Muscle of leg (tissue), 11 donors: Measurements from ENCODE around the gene SCG5. TPM values are rescaled to one million over a fixed set of nuclear protein-coding genes. Genes with fewer than 3 reads are reported as not detected.

Experiments
- DNase-seq: peaks from one replicate; pipeline ENCODE4 v3.0.0; 2013
- H3K27ac ChIP-seq: one replicate; pipeline ENCODE4 v1.5.1; 2013; ENCODE audit warnings: mild to moderate bottlenecking, low read length, control low read depth
- H3K27me3 ChIP-seq: one replicate; pipeline ENCODE4 v1.6.1; 2013; ENCODE audit warnings: low read length; ENCODE audit not compliant: control insufficient read depth, insufficient read depth
- H3K36me3 ChIP-seq: one replicate; pipeline ENCODE4 v1.6.1; 2013; ENCODE audit warnings: low read length; ENCODE audit not compliant: control insufficient read depth, insufficient read depth
- H3K4me1 ChIP-seq: one replicate; pipeline ENCODE4 v1.6.1; 2013; ENCODE audit warnings: low read length; ENCODE audit not compliant: control insufficient read depth, insufficient read depth
- H3K4me3 ChIP-seq: one replicate; pipeline ENCODE4 v1.5.1; 2013; ENCODE audit warnings: low read length, control low read depth
- H3K9me3 ChIP-seq: replicated peaks from 2 replicates; pipeline ENCODE4 v1.6.1; 2013; ENCODE audit warnings: low read depth, low read length; ENCODE audit not compliant: control insufficient read depth
- WGBS: methylation state at CpG from one replicate; pipeline ENCODE4 v1.1.5; 2013; ENCODE audit warnings: missing lambda C conversion rate; ENCODE audit not compliant: insufficient coverage; 5-methylcytosine and 5-hydroxymethylcytosine counted together
- polyA plus RNA-seq, 8 donors: library from polyadenylated mRNA; unstranded; fragments of 120-200 nt; gene quantifications; one replicate each; pipeline versions ENCODE4 v1.2.1 to v1.2.3, GENCODE V29; 2013; ENCODE audit warnings: inconsistent platforms in 1 of 8, low replicate concordance in 1 of 8; ENCODE audit not compliant: insufficient read length in 8 of 8, insufficient read depth in 1 of 8
- total RNA-seq: library from RNA; stranded (reverse); fragments of 120-200 nt; gene quantifications from one replicate; pipeline ENCODE4 v1.2.4, GENCODE V29; 2013

SCG5 gene
- total and polyA plus RNA-seq, 9 donors: 8.0 to 25.9 (median 12.9) TPM

GRCh38 chr15:32636908-32637567, 4.5 kb upstream of the SCG5 start:
- DNase-seq: no peak
- H3K27me3 ChIP-seq: no peaks in the 10 kb centered on the region
- H3K4me3 ChIP-seq: no peak overlapping the region
- H3K4me1 ChIP-seq: peaks cover 3% of the 10 kb centered on the region
- no peak overlapping the region for H3K27ac ChIP-seq
- H3K36me3 ChIP-seq: peaks cover 18% of the 10 kb centered on the region
- no peaks in the 10 kb centered on the region for H3K9me3 ChIP-seq
- WGBS: no CpG with 5 or more reads among the region's 8 CpGs

GRCh38 chr15:32637704-32638103, 3.8 kb upstream of the SCG5 start:
- no peak for DNase-seq
- no CpG with 5 or more reads among the region's 1 CpG for whole genome bisulfite sequencing
- H3K27me3 ChIP-seq: no peaks in the 10 kb centered on the region
- H3K36me3 ChIP-seq: peaks cover 18% of the 10 kb centered on the region
- no peaks in the 10 kb centered on the region for H3K9me3 ChIP-seq
- peaks cover 3% of the 10 kb centered on the region for H3K4me1 ChIP-seq
- H3K4me3 ChIP-seq: no peak overlapping the region
- no peak overlapping the region for H3K27ac ChIP-seq

- no peaks in the 10 kb centered on the region for H3K9me3 ChIP-seq
- no peak for DNase-seq
- H3K27ac ChIP-seq: no peak overlapping the region
- H3K36me3 ChIP-seq: no peaks in the 10 kb centered on the region
- peaks cover 3% of the 10 kb centered on the region for H3K4me1 ChIP-seq
- H3K27me3 ChIP-seq: no peaks in the 10 kb centered on the region
- H3K4me3 ChIP-seq: no peak overlapping the region
- 66% methylated on average over 4 of the region's 5 CpGs for WGBS
These were observed 1.3 kb downstream of the SCG5 start for GRCh38 chr15:32642667-32643435.

GRCh38 chr15:32643907-32644445, 2.5 kb downstream of the SCG5 start:
- H3K27me3 ChIP-seq: no peaks in the 10 kb centered on the region
- H3K4me3 ChIP-seq: no peak overlapping the region
- peaks cover 3% of the 10 kb centered on the region for H3K4me1 ChIP-seq
- H3K36me3 ChIP-seq: no peaks in the 10 kb centered on the region
- no CpG with 5 or more reads among the region's 1 CpG for WGBS
- no peak overlapping the region for H3K27ac ChIP-seq
- H3K9me3 ChIP-seq: no peaks in the 10 kb centered on the region
- no peak for DNase-seq

GRCh38 chr15:32646291-32646690, 4.8 kb downstream of the SCG5 start:
- H3K27ac ChIP-seq: no peak overlapping the region
- peaks cover 3% of the 10 kb centered on the region for H3K4me1 ChIP-seq
- no peak overlapping the region for H3K4me3 ChIP-seq
- no peaks in the 10 kb centered on the region for H3K9me3 ChIP-seq
- WGBS: 32% methylated on average over 3 of the region's 5 CpGs
- no peaks in the 10 kb centered on the region for H3K36me3 ChIP-seq
- no peaks in the 10 kb centered on the region for H3K27me3 ChIP-seq
- no peak for DNase-seq

- Histone ChIP-seq H3K4me1 (no peaks in the 10 kb centered on the region), H3K27ac (no peak overlapping the region), H3K4me3 (no peak overlapping the region), H3K27me3 (no peaks in the 10 kb centered on the region), H3K36me3 (no peaks in the 10 kb centered on the region), H3K9me3 (no peaks in the 10 kb centered on the region)
- DNase-seq: no peak
- WGBS: 50% methylated on average over 2 of the region's 5 CpGs
These were observed 7.8 kb downstream of the SCG5 start for GRCh38 chr15:32649342-32649741.

- no peaks in the 10 kb centered on the region for H3K9me3 ChIP-seq
- no peaks in the 10 kb centered on the region for H3K4me1 ChIP-seq
- 45% methylated on average over 4 of the region's 6 CpGs for WGBS
- no peak overlapping the region for H3K27ac ChIP-seq
- no peaks in the 10 kb centered on the region for H3K36me3 ChIP-seq
- H3K27me3 ChIP-seq: no peaks in the 10 kb centered on the region
- H3K4me3 ChIP-seq: no peak overlapping the region
- DNase-seq: peak; percentile 52
These were observed 9.8 kb downstream of the SCG5 start for GRCh38 chr15:32651229-32651837.

- Histone ChIP-seq H3K9me3 (no peaks in the 10 kb centered on the region), H3K36me3 (no peaks in the 10 kb centered on the region), H3K4me3 (no peak overlapping the region), H3K27me3 (no peaks in the 10 kb centered on the region), H3K27ac (no peak overlapping the region), H3K4me1 (no peaks in the 10 kb centered on the region)
- no peak for DNase-seq
- 71% methylated on average over 3 of the region's 3 CpGs for WGBS
These were observed 10.7 kb downstream of the SCG5 start for GRCh38 chr15:32652178-32652577.

GRCh38 chr15:32656091-32656490, 14.6 kb downstream of the SCG5 start:
- no peaks in the 10 kb centered on the region for H3K9me3 ChIP-seq
- H3K4me3 ChIP-seq: no peak overlapping the region
- peaks cover 2% of the 10 kb centered on the region for H3K4me1 ChIP-seq
- H3K27me3 ChIP-seq: no peaks in the 10 kb centered on the region
- no CpG with 5 or more reads among the region's 4 CpGs for WGBS
- no peaks in the 10 kb centered on the region for H3K36me3 ChIP-seq
- no peak overlapping the region for H3K27ac ChIP-seq
- DNase-seq: peak; percentile 15

- H3K27me3 ChIP-seq: no peaks in the 10 kb centered on the region
- H3K4me1 ChIP-seq: peaks cover 2% of the 10 kb centered on the region
- H3K27ac ChIP-seq: no peak overlapping the region
- no peak for DNase-seq
- H3K36me3 ChIP-seq: no peaks in the 10 kb centered on the region
- 86% methylated on average over 6 of the region's 9 CpGs for WGBS
- no peaks in the 10 kb centered on the region for H3K9me3 ChIP-seq
- no peak overlapping the region for H3K4me3 ChIP-seq
These were observed 15.0 kb downstream of the SCG5 start for GRCh38 chr15:32656496-32656895.
